Activated CD4-positive, CD25-positive, alpha-beta regulatory T cell (primary cell): ENCODE data around the gene SLC50A1.
A peak's percentile ranks its signal among the peaks of the same experiment; 100 is the strongest.
"Not testable (repeated sequence)": the region's sequence is repeated elsewhere in the genome, so short reads cannot be mapped to it uniquely, and the experiment has no call there.

Experiments used
- DNase-seq, 4 experiments: peaks; one replicate each; lab custom pipeline; 2025; lab: John Stamatoyannopoulos, UW

The SLC50A1 gene

GRCh38 chr1:155134880-155135414, 705 bp upstream of the SLC50A1 start:
- DNase-seq = peak in 2 of 4 experiments; percentile 21 to 39

GRCh38 chr1:155136748-155137147, 1.1 kb downstream of the SLC50A1 start:
- no peak for DNase-seq

- DNase-seq = no peak
Observed at GRCh38 chr1:155137154-155137949, 1.7 kb downstream of the SLC50A1 start.

- peak; percentile 76 to 83 (median 79) for DNase-seq
Observed at GRCh38 chr1:155139895-155140629, 4.4 kb downstream of the SLC50A1 start, which contains the start of gene DPM3. Gene DPM3 (minus strand): TSS chr1:155140531. CDS start chr1:155140240, 291 bp downstream.

GRCh38 chr1:155140630-155140953, 4.9 kb downstream of the SLC50A1 start:
- no peak for DNase-seq

- no peak for DNase-seq
Observed at GRCh38 chr1:155141749-155142148, 6.1 kb downstream of the SLC50A1 start.

GRCh38 chr1:155145491-155145890, 9.8 kb downstream of the SLC50A1 start:
- DNase-seq = no peak

GRCh38 chr1:155155996-155156643, 20.5 kb downstream of the SLC50A1 start:
- not testable (repeated sequence) for DNase-seq

- DNase-seq = no peak
Observed at GRCh38 chr1:155158991-155159390, 23.3 kb downstream of the SLC50A1 start.

- DNase-seq = no peak
Observed at GRCh38 chr1:155160128-155160527, 24.5 kb downstream of the SLC50A1 start.

- not testable (repeated sequence) for DNase-seq
Observed at GRCh38 chr1:155162631-155163030, 27.0 kb downstream of the SLC50A1 start.

- DNase-seq = not testable (repeated sequence)
Observed at GRCh38 chr1:155163785-155164184, 28.1 kb downstream of the SLC50A1 start.

GRCh38 chr1:155164625-155165024, 29.0 kb downstream of the SLC50A1 start:
- DNase-seq = not testable (repeated sequence)

GRCh38 chr1:155166051-155166470, 30.4 kb downstream of the SLC50A1 start:
- DNase-seq = no peak

- no peak for DNase-seq
Observed at GRCh38 chr1:155166471-155167165, 31.0 kb downstream of the SLC50A1 start.

- DNase-seq = peak; percentile 67 to 72 (median 72)
Observed at GRCh38 chr1:155167166-155168104, 31.8 kb downstream of the SLC50A1 start.

- not testable (repeated sequence) for DNase-seq
Observed at GRCh38 chr1:155168105-155168445, 32.4 kb downstream of the SLC50A1 start.

- DNase-seq = no peak
Observed at GRCh38 chr1:155168456-155169210, 33.0 kb downstream of the SLC50A1 start.

GRCh38 chr1:155169541-155169940, 33.9 kb downstream of the SLC50A1 start:
- DNase-seq = no peak
